Measurements from ENCODE around the gene MAZ. TPM values are rescaled to one million over a fixed set of nuclear protein-coding genes. Genes with fewer than 3 reads are reported as not detected.
"Not testable (repeated sequence)": the region's sequence is repeated elsewhere in the genome, so short reads cannot be mapped to it uniquely, and the experiment has no call there.

The MAZ gene
- polyA plus RNA-seq, 3 donors: 14.2 to 137 (median 18.8) TPM

DNA sequence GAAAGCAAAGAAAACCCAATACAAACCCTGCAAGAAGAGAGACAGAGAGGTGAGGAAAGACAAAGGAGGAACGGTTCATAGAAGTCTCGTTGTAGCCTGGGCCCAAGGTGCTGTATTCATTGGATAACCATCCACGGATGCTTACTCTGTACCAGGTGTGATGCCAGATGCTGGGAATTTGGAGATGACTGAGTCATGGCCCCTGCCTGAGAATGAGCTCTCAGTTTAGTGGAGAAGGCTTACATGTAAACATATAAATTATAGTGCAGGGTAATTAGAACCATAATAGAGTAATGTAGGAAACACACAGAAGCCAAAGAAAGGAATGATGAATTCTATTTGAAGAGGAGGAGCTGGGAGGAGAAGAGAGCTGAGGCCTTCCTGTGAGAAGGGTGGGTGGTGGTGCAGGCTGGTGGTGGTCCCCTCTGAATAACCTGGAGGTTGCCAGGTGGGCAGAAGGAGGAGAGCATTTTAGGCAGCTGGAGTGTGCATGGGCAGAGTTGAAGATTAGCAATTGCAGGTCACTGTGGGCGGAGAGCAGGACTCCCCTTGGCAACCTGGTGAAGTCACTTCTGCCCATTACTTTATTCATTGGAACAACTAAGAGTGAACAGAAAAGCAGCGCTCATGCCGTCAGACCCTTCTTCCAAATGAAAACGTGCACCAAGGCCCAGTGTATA, 35.9 kb upstream of the MAZ start:
- Histone ChIP-seq H3K4me2 (replicated peaks; ENCODE audit: extremely low read depth, low read length, poor library complexity, severe bottlenecking) (peak overlapping the region; percentile 12), H4K20me1 (ENCODE audit: insufficient read depth, low read length) (no peaks in the 10 kb centered on the region), H3K36me3 (replicated peaks in 1 of 2; ENCODE audit: control insufficient read depth in 1 of 2, insufficient read depth in 2 of 2, low read length in 2 of 2) (no peaks in the 10 kb centered on the region), H3K9ac (ENCODE audit: insufficient read depth, low read length, poor library complexity, severe bottlenecking) (no peak overlapping the region), H3K27me3 (ENCODE audit: control insufficient read depth in 2 of 2, insufficient read depth in 2 of 2, low read length in 2 of 2) (no peaks in the 10 kb centered on the region), H3K4me3 (replicated peaks in 1 of 3; ENCODE audit: low read depth in 2 of 3, low read length in 3 of 3) (peak overlapping the region in 1 of 3 experiments; percentile 12), H3K27ac (ENCODE audit: low read depth in 1 of 2, low read length in 2 of 2) (no peak overlapping the region), H3K4me1 (ENCODE audit: control insufficient read depth in 1 of 2, insufficient read depth in 2 of 2, low read length in 2 of 2) (peaks cover 25 to 27% of the 10 kb centered on the region in 2 donors), H2AFZ (ENCODE audit: insufficient read depth, low read depth, low read length, poor library complexity, severe bottlenecking) (peak overlapping the region; percentile 46), H3K9me3 (replicated peaks in 1 of 2; ENCODE audit: control insufficient read depth in 1 of 2, insufficient read depth in 1 of 2, low read length in 2 of 2) (no peaks in the 10 kb centered on the region), H3K79me2 (ENCODE audit: insufficient read depth, low read length) (no peaks in the 10 kb centered on the region)
- WGBS (ENCODE audit: insufficient coverage): 38% methylated on average over 4 of the region's 7 CpGs
- H3K9me3 Mint-ChIP-seq: no peaks in the 10 kb centered on the region
- H3K4me1 Mint-ChIP-seq: peaks cover 31% of the 10 kb centered on the region
- intact Hi-C loops (cut with micrococcal nuclease): no loop called here
- DNase-seq: no peak
- H3K27me3 Mint-ChIP-seq (ENCODE audit: low read depth in 3 of 3): peaks cover 0 to 8% (median 0%) of the 10 kb centered on the region in 3 donors
- H3K27ac Mint-ChIP-seq: peak overlapping the region in 5 of 7 donors; percentile 9 to 55 (median 30)
- TF ChIP-seq, protein P1, sequence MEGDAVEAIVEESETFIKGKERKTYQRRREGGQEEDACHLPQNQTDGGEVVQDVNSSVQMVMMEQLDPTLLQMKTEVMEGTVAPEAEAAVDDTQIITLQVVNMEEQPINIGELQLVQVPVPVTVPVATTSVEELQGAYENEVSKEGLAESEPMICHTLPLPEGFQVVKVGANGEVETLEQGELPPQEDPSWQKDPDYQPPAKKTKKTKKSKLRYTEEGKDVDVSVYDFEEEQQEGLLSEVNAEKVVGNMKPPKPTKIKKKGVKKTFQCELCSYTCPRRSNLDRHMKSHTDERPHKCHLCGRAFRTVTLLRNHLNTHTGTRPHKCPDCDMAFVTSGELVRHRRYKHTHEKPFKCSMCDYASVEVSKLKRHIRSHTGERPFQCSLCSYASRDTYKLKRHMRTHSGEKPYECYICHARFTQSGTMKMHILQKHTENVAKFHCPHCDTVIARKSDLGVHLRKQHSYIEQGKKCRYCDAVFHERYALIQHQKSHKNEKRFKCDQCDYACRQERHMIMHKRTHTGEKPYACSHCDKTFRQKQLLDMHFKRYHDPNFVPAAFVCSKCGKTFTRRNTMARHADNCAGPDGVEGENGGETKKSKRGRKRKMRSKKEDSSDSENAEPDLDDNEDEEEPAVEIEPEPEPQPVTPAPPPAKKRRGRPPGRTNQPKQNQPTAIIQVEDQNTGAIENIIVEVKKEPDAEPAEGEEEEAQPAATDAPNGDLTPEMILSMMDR (IDR thresholded peaks at IDR 0.05): no peak
- H3K4me3 Mint-ChIP-seq: peak overlapping the region; percentile 55 to 66
- H3K36me3 Mint-ChIP-seq: no peaks in the 10 kb centered on the region

DNA sequence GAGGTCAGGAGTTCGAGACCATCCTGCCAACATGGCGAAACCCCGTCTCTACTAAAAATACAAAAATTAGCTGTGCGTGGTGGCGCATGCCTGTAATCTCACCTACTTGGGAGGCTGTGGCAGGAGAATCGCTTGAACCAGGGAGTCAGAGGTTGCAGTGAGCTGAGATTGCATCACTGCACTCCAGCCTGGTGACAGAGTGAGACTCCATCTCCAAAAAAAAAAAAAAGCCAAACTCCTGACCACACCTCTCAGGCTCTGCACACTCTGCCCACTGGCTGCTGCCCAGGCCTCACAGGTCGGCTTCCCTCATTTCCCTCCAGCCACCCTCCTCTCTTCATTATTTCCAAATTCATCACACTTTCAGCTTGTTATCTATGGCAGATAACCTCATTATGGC, 34.0 kb upstream of the MAZ start:
- 62% methylated on average over 5 of the region's 7 CpGs for WGBS (ENCODE audit: insufficient coverage)
- H3K4me3 ChIP-seq (replicated peaks in 1 of 3; ENCODE audit: low read depth in 2 of 3, low read length in 3 of 3); H3K36me3 ChIP-seq (replicated peaks in 1 of 2; ENCODE audit: control insufficient read depth in 1 of 2, insufficient read depth in 2 of 2, low read length in 2 of 2); H3K9me3 ChIP-seq (replicated peaks in 1 of 2; ENCODE audit: control insufficient read depth in 1 of 2, insufficient read depth in 1 of 2, low read length in 2 of 2); H3K9me3 Mint-ChIP-seq; H3K9ac ChIP-seq (ENCODE audit: insufficient read depth, low read length, poor library complexity, severe bottlenecking); H3K36me3 Mint-ChIP-seq; H3K27me3 ChIP-seq (ENCODE audit: control insufficient read depth in 2 of 2, insufficient read depth in 2 of 2, low read length in 2 of 2); H4K20me1 ChIP-seq (ENCODE audit: insufficient read depth, low read length); H2AFZ ChIP-seq (ENCODE audit: insufficient read depth, low read depth, low read length, poor library complexity, severe bottlenecking); H3K27ac ChIP-seq (ENCODE audit: low read depth in 1 of 2, low read length in 2 of 2); H3K27me3 Mint-ChIP-seq (ENCODE audit: low read depth in 3 of 3); H3K4me2 ChIP-seq (replicated peaks; ENCODE audit: extremely low read depth, low read length, poor library complexity, severe bottlenecking); H3K79me2 ChIP-seq (ENCODE audit: insufficient read depth, low read length); DNase-seq; intact Hi-C loops (cut with micrococcal nuclease): not testable (repeated sequence)
- Mint-ChIP-seq H3K27ac (peak overlapping the region in 2 of 7 donors; percentile 23 to 55), H3K4me3 (peak overlapping the region in 1 of 2 donors; percentile 49), H3K4me1 (peaks cover 31% of the 10 kb centered on the region)
- H3K4me1 ChIP-seq (ENCODE audit: control insufficient read depth in 1 of 2, insufficient read depth in 2 of 2, low read length in 2 of 2): peaks cover 25 to 27% of the 10 kb centered on the region in 2 donors

Measured in CD14-positive monocyte (primary cell).